ENCODE data around the gene C6.
"Not testable (repeated sequence)": the region's sequence is repeated elsewhere in the genome, so short reads cannot be mapped to it uniquely, and the experiment has no call there.

Gene C6

GRCh38 chr5:41219658-41220269 lies 6.4 kb upstream of the C6 start:
- in situ Hi-C loops (cut with MboI; ENCODE audit: low sequenced_read_pairs) = no loop called here

GRCh38 chr5:41218929-41219657 lies 5.8 kb upstream of the C6 start:
- no peak for DNase-seq (ENCODE audit: low spot score in 2 of 2)
- in situ Hi-C loops (cut with MboI; ENCODE audit: low sequenced_read_pairs) = no loop called here
- H3K4me1 ChIP-seq = no peaks in the 10 kb centered on the region
- H3K27me3 ChIP-seq (ENCODE audit: low read depth) = no peaks in the 10 kb centered on the region
- H3K4me3 ChIP-seq = no peak overlapping the region
- H3K36me3 ChIP-seq (replicated peaks) = no peaks in the 10 kb centered on the region
- H3K9me3 ChIP-seq = no peaks in the 10 kb centered on the region

More at GRCh38 chr5:41219658-41220269, 6.4 kb upstream of the C6 start:
- DNase-seq (ENCODE audit: low spot score in 2 of 2) = no peak
- no peaks in the 10 kb centered on the region for H3K9me3 ChIP-seq
- H3K27me3 ChIP-seq (ENCODE audit: low read depth) = no peaks in the 10 kb centered on the region
- H3K4me1 ChIP-seq = no peaks in the 10 kb centered on the region
- no peak overlapping the region for H3K4me3 ChIP-seq
- H3K36me3 ChIP-seq (replicated peaks) = no peaks in the 10 kb centered on the region

- Histone ChIP-seq H3K9me3 (no peaks in the 10 kb centered on the region), H3K4me3 (no peak overlapping the region), H3K4me1 (no peaks in the 10 kb centered on the region), H3K27me3 (ENCODE audit: low read depth) (no peaks in the 10 kb centered on the region), H3K36me3 (replicated peaks) (no peaks in the 10 kb centered on the region)
- in situ Hi-C loops (cut with MboI; ENCODE audit: low sequenced_read_pairs) = no loop called here
- DNase-seq (ENCODE audit: low spot score in 2 of 2) = no peak
Observed at GRCh38 chr5:41214182-41214581, 850 bp upstream of the C6 start.

GRCh38 chr5:41212935-41213334 lies 397 bp downstream of the C6 start:
- Histone ChIP-seq H3K9me3 (no peaks in the 10 kb centered on the region), H3K36me3 (replicated peaks) (no peaks in the 10 kb centered on the region), H3K4me3 (no peak overlapping the region), H3K27me3 (ENCODE audit: low read depth) (no peaks in the 10 kb centered on the region), H3K4me1 (no peaks in the 10 kb centered on the region)
- in situ Hi-C loops (cut with MboI; ENCODE audit: low sequenced_read_pairs) = no loop called here
- no peak for DNase-seq (ENCODE audit: low spot score in 2 of 2)

GRCh38 chr5:41211417-41211816 lies 1.9 kb downstream of the C6 start:
- H3K9me3 ChIP-seq = no peaks in the 10 kb centered on the region
- H3K36me3 ChIP-seq (replicated peaks) = no peaks in the 10 kb centered on the region
- in situ Hi-C loops (cut with MboI; ENCODE audit: low sequenced_read_pairs) = no loop called here
- no peak for DNase-seq (ENCODE audit: low spot score in 2 of 2)
- H3K4me1 ChIP-seq = no peaks in the 10 kb centered on the region
- H3K27me3 ChIP-seq (ENCODE audit: low read depth) = no peaks in the 10 kb centered on the region
- H3K4me3 ChIP-seq = no peak overlapping the region

- H3K36me3 ChIP-seq (replicated peaks); H3K4me1 ChIP-seq; H3K27me3 ChIP-seq (ENCODE audit: low read depth); in situ Hi-C loops (cut with MboI; ENCODE audit: low sequenced_read_pairs); H3K9me3 ChIP-seq; DNase-seq (ENCODE audit: low spot score in 2 of 2); H3K4me3 ChIP-seq: not testable (repeated sequence)
Observed at GRCh38 chr5:41205475-41205874, 7.9 kb downstream of the C6 start.

GRCh38 chr5:41203033-41203432 lies 10.3 kb downstream of the C6 start:
- in situ Hi-C loops (cut with MboI; ENCODE audit: low sequenced_read_pairs) = no loop called here
- no peaks in the 10 kb centered on the region for H3K4me1 ChIP-seq
- H3K4me3 ChIP-seq = no peak overlapping the region
- H3K9me3 ChIP-seq = no peaks in the 10 kb centered on the region
- no peaks in the 10 kb centered on the region for H3K27me3 ChIP-seq (ENCODE audit: low read depth)
- DNase-seq (ENCODE audit: low spot score in 2 of 2) = no peak
- H3K36me3 ChIP-seq (replicated peaks) = no peaks in the 10 kb centered on the region

DNA sequence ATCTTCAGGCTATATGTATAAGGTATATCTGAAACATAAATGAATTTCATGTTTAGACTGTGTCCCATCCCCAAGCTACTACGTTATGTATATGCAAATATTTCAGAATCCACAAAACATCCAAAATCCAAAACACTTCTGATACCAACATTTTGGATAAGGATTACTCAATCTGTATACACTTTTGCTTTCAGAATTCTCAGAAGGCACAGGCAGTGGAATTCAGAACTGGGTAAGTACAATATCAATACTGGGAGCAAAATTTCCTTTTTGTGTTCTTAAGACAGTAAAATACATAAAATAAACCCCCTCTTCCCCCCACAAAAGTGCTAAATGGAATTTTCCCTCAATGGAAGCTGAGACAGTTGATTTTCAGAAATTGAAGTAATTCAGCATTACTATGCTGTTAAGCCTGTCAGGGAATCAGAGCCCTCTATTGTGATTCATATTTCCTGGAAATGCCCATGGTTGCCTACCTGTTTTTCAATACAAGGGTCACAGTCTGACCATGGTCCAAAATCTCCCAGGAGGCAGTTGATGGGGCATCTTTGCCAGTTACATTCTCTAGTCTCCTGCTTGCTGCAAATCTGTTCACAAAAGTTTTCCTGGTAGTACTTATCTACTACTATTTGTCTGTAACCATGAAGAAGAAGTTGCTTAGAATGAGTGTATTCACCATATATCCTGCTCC lies 12.1 kb downstream of the C6 start:
- Histone ChIP-seq H3K4me3 (no peak overlapping the region), H3K36me3 (replicated peaks) (no peaks in the 10 kb centered on the region), H3K9me3 (no peaks in the 10 kb centered on the region), H3K4me1 (no peaks in the 10 kb centered on the region), H3K27me3 (ENCODE audit: low read depth) (0 out of 2 replicates have a peak, but pooled peaks cover 2% of the 10 kb centered on the region)
- in situ Hi-C loops (cut with MboI; ENCODE audit: low sequenced_read_pairs) = no loop called here
- no peak for DNase-seq (ENCODE audit: low spot score in 2 of 2)

- Histone ChIP-seq H3K27me3 (ENCODE audit: low read depth) (0 out of 2 replicates have a peak, but pooled peaks cover 2% of the 10 kb centered on the region), H3K4me3 (no peak overlapping the region), H3K4me1 (no peaks in the 10 kb centered on the region), H3K9me3 (no peaks in the 10 kb centered on the region), H3K36me3 (replicated peaks) (no peaks in the 10 kb centered on the region)
- DNase-seq (ENCODE audit: low spot score in 2 of 2) = no peak
- in situ Hi-C loops (cut with MboI; ENCODE audit: low sequenced_read_pairs) = no loop called here
Observed at GRCh38 chr5:41200506-41200905, 12.8 kb downstream of the C6 start.

GRCh38 chr5:41199660-41200059 lies 13.7 kb downstream of the C6 start:
- no peaks in the 10 kb centered on the region for H3K36me3 ChIP-seq (replicated peaks)
- in situ Hi-C loops (cut with MboI; ENCODE audit: low sequenced_read_pairs) = no loop called here
- no peak for DNase-seq (ENCODE audit: low spot score in 2 of 2)

DNA sequence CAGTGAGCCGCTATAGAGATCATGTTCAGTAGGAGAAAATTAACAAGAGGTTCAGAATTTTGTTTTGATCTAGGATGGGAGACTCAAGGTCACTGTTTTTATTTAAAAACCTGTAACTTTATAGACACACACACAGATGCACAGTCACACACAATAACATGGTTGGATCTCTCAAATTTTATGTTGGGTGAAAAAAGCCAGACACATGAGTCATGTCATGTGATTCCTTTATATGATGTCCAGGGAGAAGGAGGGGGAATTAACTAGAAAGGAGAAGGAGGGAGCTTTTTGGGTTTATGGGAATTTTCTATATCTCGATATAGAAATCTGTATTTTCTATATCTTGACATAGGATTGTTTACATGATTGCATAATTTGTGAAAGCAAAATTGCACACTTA lies 17.1 kb downstream of the C6 start:
- H3K36me3 ChIP-seq (replicated peaks) = no peaks in the 10 kb centered on the region
- 0 out of 2 replicates have a peak, but pooled peaks cover 2% of the 10 kb centered on the region for H3K27me3 ChIP-seq (ENCODE audit: low read depth)
- no peak overlapping the region for H3K4me3 ChIP-seq
- in situ Hi-C loops (cut with MboI; ENCODE audit: low sequenced_read_pairs) = no loop called here
- no peak for DNase-seq (ENCODE audit: low spot score in 2 of 2)
- no peaks in the 10 kb centered on the region for H3K4me1 ChIP-seq
- H3K9me3 ChIP-seq = no peaks in the 10 kb centered on the region

More at GRCh38 chr5:41199660-41200059, 13.7 kb downstream of the C6 start:
- Histone ChIP-seq H3K9me3 (no peaks in the 10 kb centered on the region), H3K4me1 (no peaks in the 10 kb centered on the region), H3K27me3 (ENCODE audit: low read depth) (0 out of 2 replicates have a peak, but pooled peaks cover 2% of the 10 kb centered on the region), H3K4me3 (no peak overlapping the region)

DNA sequence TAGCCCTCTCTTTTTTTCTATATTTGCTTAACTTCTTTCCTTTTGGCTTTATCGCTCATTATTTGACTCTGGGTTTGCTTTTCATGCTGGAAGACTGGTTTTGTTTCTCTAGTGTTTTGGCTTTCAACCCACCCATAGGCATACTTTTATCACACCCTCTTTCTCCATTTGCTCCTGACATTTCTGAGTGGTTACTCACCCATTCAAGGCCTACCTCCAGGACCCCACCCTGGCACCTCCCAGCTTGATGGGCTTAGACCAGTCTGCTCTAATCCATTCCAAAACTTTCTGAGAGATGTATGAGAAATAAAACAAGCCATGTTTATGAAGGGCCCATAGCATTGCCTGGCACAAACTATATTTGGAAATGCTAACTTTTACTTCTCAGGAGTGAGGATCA lies 18.1 kb downstream of the C6 start:
- Histone ChIP-seq H3K36me3 (replicated peaks) (no peaks in the 10 kb centered on the region), H3K4me3 (no peak overlapping the region), H3K27me3 (ENCODE audit: low read depth) (0 out of 2 replicates have a peak, but pooled peaks cover 2% of the 10 kb centered on the region), H3K9me3 (no peaks in the 10 kb centered on the region), H3K4me1 (no peaks in the 10 kb centered on the region)
- in situ Hi-C loops (cut with MboI; ENCODE audit: low sequenced_read_pairs) = no loop called here
- DNase-seq (ENCODE audit: low spot score in 2 of 2) = no peak

- H3K4me3 ChIP-seq = no peak overlapping the region
- no peak for DNase-seq (ENCODE audit: low spot score in 2 of 2)
- in situ Hi-C loops (cut with MboI; ENCODE audit: low sequenced_read_pairs) = no loop called here
- H3K27me3 ChIP-seq (ENCODE audit: low read depth) = 0 out of 2 replicates have a peak, but pooled peaks cover 2% of the 10 kb centered on the region
- no peaks in the 10 kb centered on the region for H3K9me3 ChIP-seq
- no peaks in the 10 kb centered on the region for H3K4me1 ChIP-seq
- H3K36me3 ChIP-seq (replicated peaks) = no peaks in the 10 kb centered on the region
Observed at GRCh38 chr5:41194339-41194738, 19.0 kb downstream of the C6 start.
